Measurements from ENCODE around the gene USP1. TPM values are rescaled to one million over a fixed set of nuclear protein-coding genes. Genes with fewer than 3 reads are reported as not detected.

USP1 gene
- total RNA-seq, 2 donors from 2014 or later = 8.2 to 12.5 TPM

- H3K4me3 ChIP-seq = no peak overlapping the region
- DNase-seq (no peak), ATAC-seq (no peak)
- H3K9me3 ChIP-seq = no peaks in the 10 kb centered on the region
- WGBS, 2 donors = 74 to 76% methylated on average over 5 of the region's 5 CpGs
- TF ChIP-seq, protein P1, sequence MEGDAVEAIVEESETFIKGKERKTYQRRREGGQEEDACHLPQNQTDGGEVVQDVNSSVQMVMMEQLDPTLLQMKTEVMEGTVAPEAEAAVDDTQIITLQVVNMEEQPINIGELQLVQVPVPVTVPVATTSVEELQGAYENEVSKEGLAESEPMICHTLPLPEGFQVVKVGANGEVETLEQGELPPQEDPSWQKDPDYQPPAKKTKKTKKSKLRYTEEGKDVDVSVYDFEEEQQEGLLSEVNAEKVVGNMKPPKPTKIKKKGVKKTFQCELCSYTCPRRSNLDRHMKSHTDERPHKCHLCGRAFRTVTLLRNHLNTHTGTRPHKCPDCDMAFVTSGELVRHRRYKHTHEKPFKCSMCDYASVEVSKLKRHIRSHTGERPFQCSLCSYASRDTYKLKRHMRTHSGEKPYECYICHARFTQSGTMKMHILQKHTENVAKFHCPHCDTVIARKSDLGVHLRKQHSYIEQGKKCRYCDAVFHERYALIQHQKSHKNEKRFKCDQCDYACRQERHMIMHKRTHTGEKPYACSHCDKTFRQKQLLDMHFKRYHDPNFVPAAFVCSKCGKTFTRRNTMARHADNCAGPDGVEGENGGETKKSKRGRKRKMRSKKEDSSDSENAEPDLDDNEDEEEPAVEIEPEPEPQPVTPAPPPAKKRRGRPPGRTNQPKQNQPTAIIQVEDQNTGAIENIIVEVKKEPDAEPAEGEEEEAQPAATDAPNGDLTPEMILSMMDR (IDR thresholded peaks at IDR 0.05) = no peak
- no peak for TF ChIP-seq POLR2A (IDR thresholded peaks at IDR 0.05)
- H3K4me1 ChIP-seq = no peaks in the 10 kb centered on the region
- intact Hi-C loops (cut with DNase I) = no loop called here
- H3K27me3 ChIP-seq = no peaks in the 10 kb centered on the region
- H3K36me3 ChIP-seq (replicated peaks in 1 of 2; ENCODE audit: insufficient read depth in 1 of 2, low read depth in 2 of 2) = no peaks in the 10 kb centered on the region
- H3K27ac ChIP-seq = no peak overlapping the region
These were observed 11.8 kb upstream of the USP1 start for GRCh38 chr1:62425041-62425440.

- intact Hi-C loops (cut with DNase I) = no loop called here
- WGBS, 2 donors = 47 to 49% methylated on average over 3 of the region's 3 CpGs
- Histone ChIP-seq H3K27ac (no peak overlapping the region), H3K9me3 (no peaks in the 10 kb centered on the region), H3K4me1 (no peaks in the 10 kb centered on the region), H3K36me3 (replicated peaks in 1 of 2; ENCODE audit: insufficient read depth in 1 of 2, low read depth in 2 of 2) (no peaks in the 10 kb centered on the region), H3K27me3 (no peaks in the 10 kb centered on the region), H3K4me3 (no peak overlapping the region)
- DNase-seq (no peak), ATAC-seq (no peak)
- TF ChIP-seq, protein P1 (IDR thresholded peaks at IDR 0.05) = no peak
- TF ChIP-seq POLR2A (IDR thresholded peaks at IDR 0.05) = no peak
These were observed 10.6 kb upstream of the USP1 start for GRCh38 chr1:62426237-62426636.

- no peaks in the 10 kb centered on the region for H3K27me3 ChIP-seq
- 68 to 85% methylated on average over 1 of the region's 1 CpG for WGBS, 2 donors
- TF ChIP-seq, protein P1 (IDR thresholded peaks at IDR 0.05) = no peak
- no peak for TF ChIP-seq POLR2A (IDR thresholded peaks at IDR 0.05)
These were observed 10.1 kb upstream of the USP1 start for GRCh38 chr1:62426794-62427193.

DNA sequence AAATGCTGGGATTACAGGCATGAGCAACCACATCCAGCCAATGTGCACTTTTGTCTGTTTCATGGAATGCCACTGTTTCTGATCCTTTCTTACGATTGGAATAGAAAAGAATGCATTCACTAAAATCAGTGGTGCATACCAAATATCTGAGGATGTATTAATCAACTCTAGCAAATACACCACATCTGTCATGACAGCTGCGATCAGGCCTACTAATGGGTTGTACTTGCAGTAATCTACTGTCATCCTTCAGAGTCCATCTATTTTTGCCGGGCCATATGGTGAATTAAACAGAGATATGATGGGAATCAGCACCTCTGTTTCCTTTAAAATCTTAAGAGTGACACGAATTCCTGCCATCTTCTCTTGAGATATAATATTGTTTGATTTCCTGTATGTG is 8.5 kb upstream of the USP1 start:
- no peaks in the 10 kb centered on the region for H3K9me3 ChIP-seq
- TF ChIP-seq, protein P1 (IDR thresholded peaks at IDR 0.05) = no peak
- TF ChIP-seq POLR2A (IDR thresholded peaks at IDR 0.05) = no peak
- 72 to 78% methylated on average over 4 of the region's 4 CpGs for WGBS, 2 donors
- no peak overlapping the region for H3K4me3 ChIP-seq
- ATAC-seq (no peak), DNase-seq (peak in 1 of 4 donors; percentile 12)
- H3K36me3 ChIP-seq (replicated peaks in 1 of 2; ENCODE audit: insufficient read depth in 1 of 2, low read depth in 2 of 2) = no peaks in the 10 kb centered on the region
- no peaks in the 10 kb centered on the region for H3K27me3 ChIP-seq
- intact Hi-C loops (cut with DNase I) = no loop called here
- no peaks in the 10 kb centered on the region for H3K4me1 ChIP-seq
- H3K27ac ChIP-seq = no peak overlapping the region

More at GRCh38 chr1:62426794-62427193, 10.1 kb upstream of the USP1 start:
- H3K4me1 ChIP-seq = no peaks in the 10 kb centered on the region
- ATAC-seq = no peak
- H3K4me3 ChIP-seq = no peak overlapping the region
- no peaks in the 10 kb centered on the region for H3K36me3 ChIP-seq (replicated peaks in 1 of 2; ENCODE audit: insufficient read depth in 1 of 2, low read depth in 2 of 2)
- intact Hi-C loops (cut with DNase I) = no loop called here
- DNase-seq = no peak
- no peak overlapping the region for H3K27ac ChIP-seq
- no peaks in the 10 kb centered on the region for H3K9me3 ChIP-seq

DNA sequence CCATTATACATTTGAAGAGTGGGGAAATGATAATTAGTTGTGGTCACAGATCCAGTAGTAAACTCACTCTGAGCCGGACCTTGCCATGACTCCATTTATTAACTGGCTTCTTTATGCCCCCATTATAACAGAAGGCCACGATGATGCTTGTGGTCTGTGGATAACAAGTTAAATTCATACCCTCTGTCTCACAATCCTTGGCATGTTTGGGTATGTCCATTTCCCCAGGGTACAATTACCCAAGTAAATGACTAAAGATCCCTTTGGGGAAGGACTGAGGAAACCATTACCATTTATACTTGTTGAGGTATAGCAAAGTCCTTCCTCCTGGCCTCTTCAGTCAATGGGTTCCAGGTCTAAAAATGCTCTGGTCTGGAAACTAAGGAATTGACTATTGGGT is 7.3 kb upstream of the USP1 start:
- WGBS, 2 donors = 82 to 85% methylated on average over 2 of the region's 2 CpGs

More for the DNA sequence above, 7.3 kb upstream of the USP1 start:
- no peaks in the 10 kb centered on the region for H3K36me3 ChIP-seq (replicated peaks in 1 of 2; ENCODE audit: insufficient read depth in 1 of 2, low read depth in 2 of 2)
- DNase-seq = no peak
- intact Hi-C loops (cut with DNase I) = no loop called here
- TF ChIP-seq POLR2A (IDR thresholded peaks at IDR 0.05) = no peak
- TF ChIP-seq, protein P1 (IDR thresholded peaks at IDR 0.05) = no peak
- ATAC-seq = no peak
- no peak overlapping the region for H3K27ac ChIP-seq
- no peak overlapping the region for H3K4me3 ChIP-seq
- no peaks in the 10 kb centered on the region for H3K9me3 ChIP-seq
- H3K27me3 ChIP-seq = no peaks in the 10 kb centered on the region
- no peaks in the 10 kb centered on the region for H3K4me1 ChIP-seq
